HG03571 (cell line): Measurements from ENCODE around the gene HSP90AB1.

Experiments
- ATAC-seq: cut with Tn5 transposase; IDR thresholded peaks from one replicate; pipeline ENCODE4 v1.9.1; 2021; ENCODE audit not compliant: unreplicated experiment

Gene HSP90AB1

DNA sequence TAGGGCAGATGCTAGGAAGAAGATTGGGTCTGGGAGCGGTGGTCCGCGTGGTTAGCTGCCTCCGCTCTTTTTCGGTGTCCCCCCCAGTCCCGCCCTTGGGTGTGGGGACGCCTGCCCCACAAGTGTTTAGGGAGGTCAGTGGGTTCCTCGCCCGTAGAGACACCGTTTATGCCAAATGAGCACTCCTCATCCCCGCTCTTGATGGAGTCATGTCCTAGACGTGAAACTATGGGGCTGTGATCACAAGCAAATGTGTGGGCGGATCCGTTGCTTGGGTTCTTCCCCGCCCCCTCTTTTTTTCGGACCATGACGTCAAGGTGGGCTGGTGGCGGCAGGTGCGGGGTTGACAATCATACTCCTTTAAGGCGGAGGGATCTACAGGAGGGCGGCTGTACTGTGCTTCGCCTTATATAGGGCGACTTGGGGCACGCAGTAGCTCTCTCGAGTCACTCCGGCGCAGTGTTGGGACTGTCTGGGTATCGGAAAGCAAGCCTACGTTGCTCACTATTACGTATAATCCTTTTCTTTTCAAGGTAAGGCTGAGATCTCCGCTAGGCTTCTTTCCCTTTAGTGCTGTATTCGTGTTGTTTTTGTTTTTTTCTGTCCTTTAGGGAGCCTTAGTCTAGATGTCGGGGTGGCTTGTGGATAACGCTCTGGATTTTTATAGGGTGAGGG lies at the start of gene HSP90AB1:
Gene HSP90AB1, plus strand, starts transcription at position 439 of the 675 bp plus-strand sequence. CDS start 1,529 bp downstream, outside the sequence.
- peak; percentile 64 for ATAC-seq

DNA sequence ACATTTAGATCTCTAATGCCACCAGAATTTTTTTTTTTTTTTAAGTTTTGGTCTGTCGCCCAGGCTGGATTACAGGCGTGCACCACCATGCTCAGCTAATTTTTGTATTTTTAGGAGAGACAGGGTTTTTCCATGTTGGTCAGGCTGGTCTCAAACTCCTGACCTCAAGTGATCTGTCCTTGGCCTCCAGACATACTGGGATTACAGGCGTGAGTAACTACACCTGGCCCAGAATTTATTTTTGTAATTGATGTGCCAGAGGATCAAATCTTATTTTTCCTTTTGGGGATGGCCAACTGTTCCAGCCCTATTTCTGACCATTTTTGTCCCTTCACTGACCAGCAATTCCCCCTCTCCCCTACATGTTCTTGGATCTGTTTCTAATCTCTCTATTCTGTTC lies 48.2 kb upstream of the HSP90AB1 start:
- no peak for ATAC-seq

DNA sequence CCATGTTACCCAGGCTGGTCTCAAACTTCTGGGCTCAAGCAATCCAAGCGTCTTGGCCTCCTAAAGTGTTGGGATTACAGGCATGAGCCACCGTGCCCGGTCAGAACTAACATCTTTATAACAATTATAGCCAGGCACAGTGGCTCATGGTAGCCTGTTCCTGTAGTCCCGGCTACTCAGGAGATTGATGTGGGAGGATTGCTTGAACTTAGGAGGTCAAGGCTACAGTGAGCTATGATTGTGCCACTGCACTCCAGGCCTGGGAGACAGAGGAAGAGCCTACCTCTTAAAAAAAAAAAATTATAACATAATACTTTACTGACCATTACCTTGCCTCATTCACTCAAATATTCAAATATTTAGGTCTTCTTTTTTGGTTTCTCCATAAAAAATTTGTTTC lies 47.0 kb upstream of the HSP90AB1 start:
- ATAC-seq: no peak

DNA sequence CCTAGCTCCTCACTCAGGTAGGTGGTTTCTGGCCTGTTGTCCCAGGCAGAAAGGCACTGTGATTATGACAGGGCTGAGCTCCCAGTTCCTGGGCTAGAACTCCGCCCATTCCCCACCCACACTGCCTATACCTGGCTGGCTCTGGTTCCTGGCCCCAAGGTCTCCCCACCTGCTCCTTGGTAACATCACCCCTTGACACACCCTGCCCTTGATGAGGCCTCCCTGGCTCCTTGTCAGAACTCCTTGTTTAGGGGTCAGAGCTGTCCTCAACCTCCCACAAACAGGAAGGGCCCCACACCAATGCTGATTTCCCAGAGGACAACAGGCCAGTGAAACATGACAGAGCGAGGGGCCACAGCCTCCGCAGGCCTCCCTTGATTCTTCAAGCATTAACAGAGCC lies 45.7 kb upstream of the HSP90AB1 start:
- ATAC-seq: no peak

DNA sequence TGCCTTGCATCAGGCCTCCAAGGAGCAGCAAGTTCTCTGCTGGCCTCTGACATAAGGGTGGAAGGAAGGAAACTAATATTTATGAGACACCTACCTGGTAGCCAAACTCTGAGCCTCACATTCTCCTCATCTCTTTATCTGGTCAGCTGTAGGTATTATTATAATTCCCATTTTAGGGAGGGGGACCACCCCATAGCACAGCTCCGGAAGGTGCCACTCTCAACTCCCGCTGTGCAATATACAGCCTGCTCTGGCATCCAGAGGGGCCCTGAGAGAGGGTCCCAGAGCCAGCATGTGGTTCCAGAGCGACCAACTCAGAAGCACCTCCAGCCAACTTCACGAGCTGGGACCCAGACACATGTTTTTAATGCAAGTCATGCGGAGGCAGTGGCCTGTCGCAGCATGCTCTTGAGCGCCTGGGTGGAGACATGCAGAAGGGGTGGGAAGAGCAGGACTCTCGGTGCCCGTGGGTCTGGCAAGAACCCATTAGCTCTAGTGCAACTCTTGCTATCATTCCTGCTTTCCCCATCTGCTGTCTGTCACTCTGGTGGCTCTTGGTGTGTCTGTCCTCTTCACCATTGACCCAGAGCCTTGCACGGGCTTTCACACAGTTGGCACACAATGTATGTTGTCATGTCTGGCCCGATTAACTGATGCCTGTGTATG lies 45.1 kb upstream of the HSP90AB1 start:
- no peak for ATAC-seq

DNA sequence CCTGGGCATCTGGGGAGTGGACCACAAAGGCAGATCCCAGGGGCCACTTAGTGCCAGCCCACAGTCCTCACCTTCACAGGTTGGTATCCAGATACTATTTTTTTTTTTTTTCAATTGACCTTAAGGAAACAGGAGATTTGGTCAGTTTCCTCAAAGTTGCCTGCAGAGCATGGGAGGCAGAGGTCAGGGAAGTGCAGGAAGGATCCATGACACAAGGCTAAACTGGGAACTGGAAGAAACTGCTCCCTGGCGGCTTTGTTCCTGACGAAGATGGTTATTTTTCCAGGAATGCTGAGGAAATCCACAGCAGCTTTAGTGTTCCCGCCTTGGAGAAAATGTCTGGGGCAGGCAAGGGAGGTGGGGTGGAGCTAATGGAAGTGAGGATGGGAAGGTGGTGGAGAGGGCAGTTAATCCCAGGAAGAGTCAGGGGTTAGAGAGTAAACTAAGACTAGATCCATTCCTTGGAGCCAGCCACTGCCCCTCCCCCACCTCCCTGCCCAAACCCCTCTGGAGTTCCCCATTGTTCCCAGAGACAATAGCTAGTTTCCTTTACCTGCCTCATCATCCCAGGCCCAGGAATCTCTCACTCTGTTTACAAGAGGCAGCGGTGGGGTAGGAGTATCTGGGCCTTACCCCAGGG lies 44.4 kb upstream of the HSP90AB1 start:
- ATAC-seq: no peak

DNA sequence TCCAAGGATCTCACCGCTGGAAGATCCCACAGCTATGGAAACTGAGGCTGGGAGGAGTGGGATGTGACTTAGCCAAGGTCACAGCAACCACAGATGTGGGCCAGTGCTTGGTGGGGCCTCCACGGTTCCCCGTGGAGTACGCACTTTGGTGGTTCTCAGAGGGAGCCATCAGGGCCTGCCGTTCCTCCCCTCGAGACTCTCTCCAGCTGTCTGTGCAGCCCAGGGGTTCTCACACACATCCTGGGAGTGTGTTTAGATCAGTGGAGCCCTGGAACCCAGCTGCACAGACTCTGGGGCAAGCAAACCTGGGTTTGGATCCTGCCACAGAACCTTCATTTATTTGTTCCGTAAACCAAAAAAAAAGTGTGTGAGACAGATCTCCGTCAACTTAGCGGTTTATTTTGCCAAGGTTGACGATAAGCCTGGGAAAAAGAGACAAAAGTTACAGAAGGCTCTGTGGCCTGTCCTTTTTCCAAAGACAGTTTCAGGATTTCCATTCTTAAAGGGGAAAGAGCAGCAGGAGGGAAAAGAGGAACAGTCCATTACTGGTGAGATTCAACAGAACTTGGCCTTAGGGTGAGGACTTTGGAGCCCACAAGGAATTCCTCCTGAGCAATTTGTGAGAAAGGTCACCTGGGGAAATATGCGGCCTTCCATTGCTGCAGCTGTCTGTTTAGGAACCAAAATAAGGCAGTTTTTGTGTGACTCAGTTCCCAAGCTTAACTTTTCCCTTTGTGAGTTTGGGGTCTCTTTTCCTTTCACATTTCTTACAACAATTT lies 43.7 kb upstream of the HSP90AB1 start:
- ATAC-seq: no peak

DNA sequence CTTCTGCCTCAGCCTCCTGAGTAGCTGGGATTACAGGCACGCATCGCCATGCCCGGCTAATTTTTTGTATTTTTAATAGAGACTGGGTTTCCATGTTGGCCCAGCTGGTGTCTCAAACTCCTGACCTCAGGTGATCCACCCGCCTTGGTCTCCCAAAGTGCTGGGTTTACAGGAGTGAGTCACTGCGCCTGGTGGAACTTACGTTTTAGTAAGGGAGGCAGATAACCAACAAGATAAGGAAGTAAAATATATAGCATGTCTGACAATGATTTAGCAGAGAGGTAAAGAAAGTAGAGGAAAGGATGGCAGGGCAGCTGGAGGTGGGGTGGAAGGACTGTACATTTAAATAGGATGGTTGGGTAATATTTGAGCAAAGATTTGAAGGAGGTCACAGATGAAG lies 42.9 kb upstream of the HSP90AB1 start:
- ATAC-seq: no peak

DNA sequence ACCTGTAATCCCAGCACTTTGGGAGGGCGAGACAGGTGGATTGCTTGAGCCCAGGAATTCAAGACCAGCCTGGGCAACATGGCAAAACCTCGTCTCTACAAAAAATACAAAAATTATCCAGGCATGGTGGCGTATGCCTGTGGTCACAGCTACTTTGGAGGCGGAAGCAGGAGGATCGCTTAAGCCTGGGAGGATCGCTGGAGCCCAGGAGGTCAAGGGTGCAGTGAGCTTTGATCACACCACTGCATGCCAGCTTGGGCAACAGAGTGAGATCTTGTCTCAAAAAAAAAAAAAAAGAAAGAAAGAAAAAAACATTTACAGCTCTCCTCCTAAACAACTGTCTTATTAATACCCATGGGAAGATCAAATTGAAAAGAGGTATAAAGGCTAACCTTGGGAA lies 38.9 kb upstream of the HSP90AB1 start:
- no peak for ATAC-seq

DNA sequence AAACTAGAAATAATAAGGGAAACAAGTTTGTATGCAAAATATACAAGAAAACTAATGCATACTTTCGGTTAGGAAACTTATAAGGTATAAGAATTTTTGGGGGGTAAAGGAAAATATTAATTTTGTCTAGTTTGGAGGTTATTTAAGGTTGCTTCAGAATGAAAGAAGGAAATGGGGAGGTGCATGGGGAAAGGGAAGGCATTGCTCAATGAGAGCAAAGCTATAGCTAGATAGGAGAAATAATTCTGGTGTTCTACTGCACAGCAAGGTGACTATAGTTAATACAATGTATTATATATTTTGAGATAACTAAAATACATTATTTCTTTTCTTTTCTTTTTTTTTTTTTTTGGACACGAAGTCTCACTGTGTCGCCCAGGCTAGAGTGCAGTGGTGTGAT lies 35.6 kb upstream of the HSP90AB1 start:
- no peak for ATAC-seq

DNA sequence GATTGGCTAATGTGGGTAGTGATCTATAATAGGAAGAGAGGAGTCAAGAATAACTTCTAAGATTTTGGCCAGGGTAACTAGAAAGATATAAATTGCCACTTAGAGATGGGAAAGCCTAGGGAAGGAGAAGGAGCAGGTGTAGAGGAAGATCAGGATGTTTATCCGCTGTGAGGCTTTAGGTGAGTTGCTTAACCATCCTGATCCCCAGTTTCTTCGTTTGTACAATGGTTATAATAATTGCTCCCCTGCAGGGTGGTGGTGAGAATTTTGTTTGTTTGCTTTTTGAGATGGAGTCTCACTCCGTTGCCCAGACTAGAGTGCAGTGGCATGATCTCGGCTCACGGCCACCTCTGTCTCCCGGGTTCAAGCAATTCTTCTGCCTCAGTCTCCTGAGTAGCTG lies 32.6 kb upstream of the HSP90AB1 start:
- no peak for ATAC-seq

DNA sequence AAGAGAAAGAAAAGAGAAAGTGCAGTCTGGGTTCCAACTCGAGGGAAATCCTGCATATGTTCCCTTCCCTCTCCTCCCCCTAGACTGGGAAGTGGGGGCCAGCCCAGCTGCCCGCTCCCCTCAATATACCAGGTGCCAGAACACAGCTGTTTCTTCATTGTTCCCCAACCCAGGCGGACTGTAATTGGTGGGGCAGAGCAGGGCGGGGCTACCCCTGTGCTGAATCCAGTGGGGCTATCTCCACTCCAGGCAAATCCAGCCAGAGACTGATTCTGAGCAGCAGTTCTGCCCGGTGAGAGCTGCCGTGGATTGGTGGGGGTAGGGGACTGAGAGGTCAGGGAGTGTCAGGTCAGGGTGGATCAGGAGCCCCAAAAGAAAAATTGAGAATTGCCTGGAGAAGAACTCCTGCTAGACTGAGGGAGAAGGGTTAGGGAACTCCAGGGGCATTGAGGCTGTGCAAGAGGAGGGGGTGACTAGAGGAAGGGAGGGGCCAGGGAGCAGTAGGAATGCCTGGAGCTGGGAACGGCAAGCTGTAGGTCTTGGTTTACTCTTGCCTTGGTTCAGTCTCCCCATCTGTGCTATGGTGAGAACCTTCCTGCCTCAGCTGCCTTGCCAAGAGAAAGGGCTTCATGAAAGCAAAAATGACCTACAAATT lies 30.1 kb upstream of the HSP90AB1 start, which contains the start of gene MYMX:
Gene MYMX, plus strand, starts transcription at position 250 of the 655 bp plus-strand sequence. CDS start 546 bp downstream, outside the sequence.
- ATAC-seq: no peak

DNA sequence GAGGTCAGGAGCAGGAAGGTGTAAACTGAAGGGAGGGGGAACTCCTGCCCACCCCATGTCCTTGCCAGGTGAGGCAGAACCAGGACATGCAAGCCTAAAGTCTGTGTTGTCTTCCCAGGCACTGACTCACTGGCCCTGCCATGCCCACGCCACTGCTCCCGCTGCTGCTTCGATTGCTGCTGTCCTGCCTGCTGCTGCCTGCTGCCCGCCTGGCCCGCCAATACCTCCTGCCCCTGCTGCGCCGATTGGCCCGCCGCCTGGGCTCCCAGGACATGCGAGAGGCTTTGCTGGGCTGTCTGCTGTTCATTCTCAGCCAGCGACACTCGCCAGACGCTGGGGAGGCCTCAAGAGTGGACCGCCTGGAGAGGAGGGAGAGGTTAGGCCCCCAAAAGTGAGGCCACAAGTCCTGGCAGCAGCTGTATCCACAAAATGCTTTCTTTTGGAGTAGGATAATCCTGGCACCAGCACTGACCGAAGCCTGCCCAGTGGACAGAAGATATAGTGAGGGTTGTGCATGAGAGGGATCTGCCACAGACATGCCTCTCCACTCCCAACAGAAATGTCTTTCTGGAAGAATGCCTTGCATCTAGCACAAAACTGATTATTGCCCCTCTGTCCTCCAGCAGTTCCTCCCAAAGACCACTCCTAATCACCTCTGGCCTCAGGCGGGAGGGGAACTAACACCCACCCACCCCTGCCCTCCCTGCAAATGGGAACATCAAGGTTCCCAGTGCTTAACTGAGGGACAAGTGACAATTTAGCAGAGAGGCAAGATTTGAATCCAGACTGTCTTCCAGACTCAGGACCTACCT lies 29.4 kb upstream of the HSP90AB1 start:
- ATAC-seq: no peak

DNA sequence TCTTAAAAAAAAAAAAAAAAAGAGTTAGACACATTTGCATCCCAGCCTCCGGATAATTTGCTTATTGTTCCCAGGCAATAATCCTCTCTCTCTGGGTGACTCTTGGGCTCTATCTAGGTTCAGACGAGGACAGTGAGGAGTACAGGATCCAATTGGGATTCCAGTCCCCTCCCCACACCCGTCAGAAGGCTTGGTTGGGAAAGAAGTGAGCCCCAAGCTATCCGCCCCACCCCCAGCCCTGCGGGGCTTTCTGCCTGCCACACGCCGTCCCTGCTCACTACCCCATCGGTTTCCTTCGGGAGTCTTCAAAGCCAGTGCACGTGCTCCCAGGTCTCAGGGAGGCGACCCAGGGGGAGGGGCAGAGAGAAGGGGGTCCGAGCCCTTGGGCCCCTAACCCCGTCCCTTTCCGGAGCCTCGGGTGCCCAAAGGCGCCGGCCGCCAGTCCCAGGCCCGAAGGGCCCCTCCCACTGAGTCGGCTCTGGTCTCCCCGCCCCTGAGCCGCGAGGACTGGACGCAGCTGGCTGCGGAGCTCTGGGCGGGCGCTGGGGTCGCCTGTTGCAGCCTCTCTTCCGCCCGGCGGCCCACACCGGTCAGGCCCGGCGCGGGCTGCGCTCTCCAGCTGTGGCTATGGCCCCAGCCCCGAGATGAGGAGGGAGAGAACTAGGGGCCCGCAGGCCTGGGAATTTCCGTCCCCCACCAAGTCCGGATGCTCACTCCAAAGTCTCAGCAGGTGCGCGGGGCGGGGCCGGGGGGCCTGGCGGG lies 27.7 kb upstream of the HSP90AB1 start:
- ATAC-seq: peak; percentile 51

DNA sequence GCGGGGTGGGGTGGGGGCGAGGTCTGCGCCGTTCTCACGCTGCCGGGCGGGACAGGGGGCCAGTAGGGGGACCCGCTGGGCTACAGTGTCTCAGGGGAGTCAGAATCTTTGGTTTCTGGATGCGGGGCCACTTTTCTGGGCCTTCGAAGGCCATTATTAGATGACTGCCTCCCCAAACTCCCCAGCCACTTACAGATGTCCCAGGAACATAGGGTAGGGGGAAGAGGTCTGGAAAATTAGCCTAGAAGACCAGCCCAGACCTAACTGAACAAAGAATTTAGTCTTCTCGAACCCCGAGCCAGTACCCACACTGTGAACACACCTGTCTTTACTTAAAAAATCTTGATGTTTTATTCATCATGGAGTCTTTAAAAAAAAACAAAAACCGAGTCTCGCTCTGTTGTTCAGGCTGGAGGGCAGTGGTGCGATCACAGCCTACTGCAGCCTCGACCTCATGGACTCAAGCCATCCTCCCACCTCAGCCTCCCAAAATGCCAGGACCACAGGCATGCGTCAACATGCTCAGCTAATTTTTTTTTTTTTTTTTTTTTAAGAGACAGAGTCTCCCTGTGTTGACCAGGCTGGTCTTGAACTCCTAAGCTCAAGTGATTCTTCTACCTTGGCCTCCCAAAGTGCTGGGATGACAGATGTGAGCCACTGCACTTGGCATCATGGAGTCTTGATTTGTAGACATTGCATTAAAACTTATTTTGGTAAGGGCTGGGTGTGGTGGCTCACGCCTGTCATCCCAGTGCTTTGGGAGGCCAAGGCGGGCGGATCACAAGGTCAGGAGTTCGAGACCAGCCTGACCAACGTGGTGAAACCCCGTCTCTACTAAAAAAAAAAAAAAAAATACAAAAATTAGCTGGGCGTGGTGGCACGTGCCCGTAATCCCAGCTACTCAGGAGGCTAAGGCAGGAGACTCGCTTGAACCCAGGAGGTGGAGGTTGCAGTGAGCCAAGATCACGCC lies 26.8 kb upstream of the HSP90AB1 start:
- ATAC-seq: no peak

DNA sequence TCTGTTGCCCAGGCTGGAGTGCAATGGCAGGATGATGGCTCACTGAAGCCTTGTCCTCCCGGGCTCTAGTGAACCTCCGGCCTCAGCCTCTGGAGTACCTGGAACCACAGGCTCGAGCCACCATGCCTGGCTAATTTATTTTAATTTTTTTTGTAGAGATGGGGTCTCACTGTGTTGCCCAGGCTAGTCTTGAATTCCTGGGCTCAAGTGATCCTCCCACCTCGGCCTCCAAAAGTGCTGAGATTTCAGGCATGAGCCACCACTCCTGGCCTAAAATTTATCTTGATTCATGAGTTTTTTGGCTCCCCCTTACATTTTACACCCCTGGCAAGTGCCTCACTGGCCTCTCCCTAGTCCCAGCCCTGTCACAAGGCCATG lies 26.0 kb upstream of the HSP90AB1 start:
- no peak for ATAC-seq

DNA sequence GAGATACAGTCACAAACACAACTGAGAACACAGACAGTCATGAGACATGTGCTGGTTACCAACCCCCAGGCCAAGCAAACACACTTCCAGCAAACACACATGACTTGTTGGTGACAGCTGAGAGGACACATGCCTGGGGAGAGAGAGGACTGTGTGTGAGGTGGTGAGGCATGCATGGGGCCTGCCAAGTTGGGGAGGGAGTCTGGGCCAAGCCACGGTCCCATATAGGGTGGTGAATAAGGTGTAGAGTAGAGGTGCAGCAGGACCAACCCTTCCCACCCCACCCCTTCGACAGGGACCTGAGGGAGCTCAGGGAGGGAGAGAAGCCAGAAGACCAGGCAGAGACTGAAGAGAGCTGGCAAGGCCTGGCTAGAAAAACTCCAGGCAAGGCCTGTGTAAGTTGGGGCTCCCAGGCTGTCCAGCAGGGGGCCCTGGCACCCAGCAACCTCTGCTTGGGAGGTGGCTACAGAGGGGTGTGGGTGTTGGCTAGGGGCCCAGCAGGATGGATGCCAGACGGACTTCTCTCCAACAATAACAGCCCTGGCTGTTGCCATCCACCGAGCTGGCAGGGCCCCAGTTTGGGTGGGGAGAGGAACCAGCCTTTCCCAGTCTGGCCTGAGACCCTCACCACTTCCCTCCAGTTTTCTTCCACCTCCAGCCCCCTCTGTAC lies 25.5 kb upstream of the HSP90AB1 start:
- peak; percentile 44 for ATAC-seq

DNA sequence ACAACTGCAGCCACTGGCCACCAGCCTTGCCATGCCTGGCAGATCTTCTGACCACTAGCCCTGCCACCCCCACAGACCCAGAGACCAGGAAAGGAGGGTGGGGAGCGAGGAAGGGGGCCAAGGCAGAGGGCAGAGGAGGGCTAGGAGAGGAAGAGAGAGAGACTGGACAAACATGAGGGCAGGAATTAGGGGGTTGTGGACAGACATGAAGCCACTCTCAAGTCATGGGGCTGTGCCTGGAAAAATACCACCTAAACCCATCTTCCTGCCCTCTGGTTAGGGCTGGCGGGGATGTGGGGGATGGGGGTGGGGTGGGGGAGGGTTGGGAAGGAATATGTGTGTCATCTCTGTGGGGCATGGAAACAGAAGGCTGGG lies 25.0 kb upstream of the HSP90AB1 start:
- ATAC-seq: no peak
